GM18517 (cell line): ENCODE data around the gene TTC38.

Experiments
- ATAC-seq: cut with Tn5 transposase; IDR thresholded peaks from one replicate; pipeline ENCODE4 v1.9.1; 2021; ENCODE audit warnings: mild to moderate bottlenecking, moderate library complexity; ENCODE audit not compliant: unreplicated experiment

The TTC38 gene

DNA sequence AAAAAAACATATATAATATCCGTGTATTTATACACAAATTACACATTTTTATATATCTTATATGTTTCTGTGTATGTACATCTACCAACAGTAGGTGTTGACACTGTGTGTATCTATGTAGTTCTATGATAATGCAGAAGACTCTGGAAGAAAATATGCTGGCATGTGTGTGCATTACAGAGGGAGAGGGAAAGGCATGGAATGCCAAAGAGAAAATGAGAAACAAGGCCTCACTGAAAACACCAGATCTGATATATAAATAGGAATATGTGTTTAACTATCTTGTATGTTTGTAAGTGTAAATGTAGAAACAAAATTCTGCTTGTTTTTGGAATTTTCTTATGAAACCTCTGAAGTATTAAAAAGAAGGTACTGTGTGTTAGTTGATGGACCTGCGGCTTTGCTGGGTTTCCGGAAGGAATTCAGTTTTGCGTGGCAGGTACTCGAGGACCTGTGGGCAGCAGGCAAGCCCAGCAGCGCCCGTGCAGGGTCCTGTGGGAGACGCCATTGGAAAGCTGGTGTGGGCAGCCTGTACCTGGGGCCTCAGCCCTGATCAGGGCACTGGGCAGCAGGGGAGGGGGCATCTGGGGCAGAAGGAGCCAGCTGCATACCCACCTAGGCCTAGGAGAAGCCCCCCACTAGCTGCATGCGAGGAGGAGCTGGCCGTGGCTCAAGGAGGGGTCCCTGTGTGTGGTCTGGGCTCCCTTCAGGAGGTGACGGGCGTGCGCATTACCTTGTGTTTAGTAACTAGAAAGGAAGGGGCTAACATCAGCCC, 60.1 kb downstream of the TTC38 start:
- no peak for ATAC-seq

DNA sequence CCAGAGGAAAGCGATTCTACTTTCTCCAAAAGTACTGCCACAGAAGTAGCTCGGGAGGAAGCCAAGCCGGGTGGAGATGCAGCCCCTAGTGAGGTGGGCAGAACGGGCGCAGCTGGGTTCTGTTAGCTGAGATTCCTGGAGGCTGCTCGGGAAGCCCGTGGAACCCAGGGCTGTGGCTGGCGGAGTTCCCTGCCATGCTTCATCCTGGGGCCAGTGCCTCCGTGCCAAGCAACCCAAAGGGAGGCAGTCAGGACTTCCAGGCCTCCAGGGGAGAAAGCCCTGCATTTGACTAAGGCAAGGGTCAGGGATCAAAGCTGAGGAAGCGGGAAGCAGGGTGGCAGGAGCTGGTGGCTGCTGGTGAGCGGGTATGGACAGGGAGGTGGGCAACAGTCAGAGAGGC, 61.0 kb downstream of the TTC38 start:
- no peak for ATAC-seq

- ATAC-seq = no peak
Measured at GRCh38 chr22:46329616-46330015, 61.8 kb downstream of the TTC38 start.

DNA sequence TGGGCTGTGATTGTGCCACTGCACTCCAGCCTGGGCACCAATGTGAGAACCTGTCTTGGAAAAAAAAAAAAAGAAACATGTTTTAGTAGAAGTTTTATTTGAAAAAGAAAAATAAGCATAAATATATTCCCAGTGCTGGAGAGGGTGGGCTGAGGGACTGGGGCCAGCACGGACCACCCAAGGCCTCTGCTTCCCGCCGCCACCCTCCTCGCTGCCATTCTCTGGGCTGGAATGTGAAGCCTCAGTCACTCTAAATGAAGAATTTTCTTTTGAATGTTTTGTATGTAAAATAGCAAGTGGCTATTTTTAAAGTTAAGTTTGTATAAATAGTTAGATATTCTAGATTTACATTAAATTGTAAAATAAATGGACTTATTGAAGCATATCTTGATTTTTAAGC, 62.6 kb downstream of the TTC38 start:
- no peak for ATAC-seq

GRCh38 chr22:46331496-46331895, 63.7 kb downstream of the TTC38 start:
- no peak for ATAC-seq

GRCh38 chr22:46335201-46336118, 67.7 kb downstream of the TTC38 start, which contains the start of gene TRMU:
Gene TRMU (plus strand): TSS chr22:46335714. CDS start chr22:46335765, 51 bp downstream.
- peak; percentile 73 for ATAC-seq

GRCh38 chr22:46336119-46337078, 68.6 kb downstream of the TTC38 start:
- peak; percentile 15 for ATAC-seq

DNA sequence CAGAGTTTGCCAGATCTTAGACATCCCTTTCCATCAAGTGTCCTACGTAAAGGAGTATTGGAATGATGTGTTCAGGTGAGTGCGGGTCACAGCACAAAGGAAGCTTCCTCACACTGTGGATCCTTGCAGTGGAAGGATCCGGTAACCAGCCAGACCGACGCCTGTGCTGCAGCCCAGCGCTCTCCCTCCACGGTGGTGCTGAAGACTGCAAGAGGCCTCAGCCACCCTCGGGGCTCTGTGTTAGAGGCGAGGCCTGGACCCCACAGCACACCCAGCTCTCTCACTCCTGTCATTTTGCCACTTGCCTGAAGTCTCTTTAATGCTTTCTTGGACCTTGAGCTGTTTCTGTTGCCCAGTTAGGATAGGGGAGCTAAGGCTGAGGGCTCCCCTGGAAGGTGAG, 70.1 kb downstream of the TTC38 start:
- ATAC-seq = no peak

GRCh38 chr22:46338636-46339035, 70.8 kb downstream of the TTC38 start:
- no peak for ATAC-seq

- no peak for ATAC-seq
Measured at GRCh38 chr22:46339956-46340355, 72.1 kb downstream of the TTC38 start.

GRCh38 chr22:46340676-46341075, 72.9 kb downstream of the TTC38 start:
- ATAC-seq = no peak
